HG03280 (cell line): Measurements from ENCODE around the gene COL5A1.

ENCODE experiments used
- ATAC-seq: cut with Tn5 transposase; IDR thresholded peaks from one replicate; pipeline ENCODE4 v1.9.1; 2021; ENCODE audit warnings: mild to moderate bottlenecking, moderate library complexity; ENCODE audit not compliant: unreplicated experiment

COL5A1 gene

DNA sequence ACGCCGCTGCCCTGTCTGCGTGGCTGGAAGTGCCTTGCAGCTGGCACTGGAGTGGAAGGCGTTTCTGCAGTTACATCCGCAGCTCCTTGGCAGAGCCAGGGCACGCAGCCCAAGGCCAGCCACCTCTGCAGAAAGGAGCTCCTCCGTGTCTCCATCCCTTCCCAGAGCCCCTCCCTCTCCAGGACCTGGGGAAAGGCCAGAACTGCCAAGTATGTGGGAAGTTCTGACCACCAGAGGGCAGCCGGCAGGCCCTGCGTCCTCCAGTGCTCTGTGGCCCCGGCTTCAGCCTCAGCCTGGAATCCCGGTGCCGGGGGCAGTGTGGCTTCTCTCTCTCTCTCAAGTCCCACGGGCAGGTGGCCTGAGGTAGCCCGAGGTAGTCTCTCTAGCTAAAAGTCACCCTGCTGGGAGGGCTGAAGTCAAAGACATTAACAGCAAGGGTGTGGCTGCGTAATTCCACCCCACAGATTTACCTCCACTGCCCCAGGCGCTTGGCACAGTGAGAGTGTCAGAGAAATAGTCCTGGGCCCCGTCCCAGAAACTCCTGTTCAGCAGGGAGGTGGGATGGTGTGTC, 137.3 kb downstream of the COL5A1 start:
- no peak for ATAC-seq

DNA sequence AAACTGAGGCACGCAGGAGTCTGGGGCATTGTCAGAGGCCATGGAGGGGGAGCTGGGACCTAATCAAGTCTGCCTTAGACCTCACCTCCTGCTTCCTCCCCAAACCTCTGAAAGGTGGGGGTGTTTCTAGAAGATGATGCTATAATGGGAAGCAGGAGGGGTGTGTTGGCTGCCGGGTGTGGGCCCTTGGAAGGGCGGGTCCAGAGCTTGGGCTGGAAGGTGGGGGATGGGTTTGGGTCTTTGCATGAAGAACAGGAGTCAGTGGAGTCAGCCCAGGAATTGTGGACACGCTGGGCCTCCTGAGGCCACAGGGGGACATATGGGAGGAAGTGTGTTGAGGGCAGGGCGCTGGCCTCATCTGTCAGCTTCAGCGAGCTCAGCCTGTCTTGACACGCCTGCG, 138.0 kb downstream of the COL5A1 start:
- no peak for ATAC-seq

DNA sequence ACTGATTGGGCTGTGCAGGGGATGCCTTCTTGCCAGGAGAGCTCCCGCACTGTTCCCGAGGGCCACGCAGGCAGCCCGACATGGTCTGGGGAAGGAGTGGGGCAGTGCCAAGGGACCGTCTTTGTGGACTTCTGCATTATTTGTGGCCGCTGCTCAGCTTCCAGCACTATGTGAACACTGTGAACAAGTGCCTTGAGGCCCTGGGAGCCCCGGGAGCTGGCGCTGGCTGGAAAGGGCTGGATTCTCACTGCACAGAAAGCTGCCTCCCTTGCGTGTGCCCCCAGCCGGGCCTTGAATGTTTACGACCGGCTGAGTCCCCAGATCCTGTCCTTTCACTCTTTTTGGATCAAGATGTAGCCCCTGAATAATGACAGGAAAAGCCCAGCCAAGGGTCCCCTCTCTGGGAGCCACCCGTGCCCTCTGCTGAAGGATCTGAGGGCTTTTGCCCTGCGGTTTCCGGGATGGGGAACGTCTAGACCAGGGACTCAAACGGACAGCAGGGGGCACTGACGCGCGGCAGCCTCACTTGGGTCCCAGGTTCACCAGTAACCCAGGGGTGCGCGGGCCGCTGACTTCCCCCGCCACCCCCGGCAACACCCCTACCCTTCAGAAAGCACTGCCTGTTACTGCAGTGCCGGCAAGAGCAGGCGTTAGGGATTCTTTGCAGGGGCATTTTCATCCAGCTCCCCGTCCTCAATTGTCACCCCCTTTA, 140.1 kb downstream of the COL5A1 start:
- ATAC-seq, result no peak

DNA sequence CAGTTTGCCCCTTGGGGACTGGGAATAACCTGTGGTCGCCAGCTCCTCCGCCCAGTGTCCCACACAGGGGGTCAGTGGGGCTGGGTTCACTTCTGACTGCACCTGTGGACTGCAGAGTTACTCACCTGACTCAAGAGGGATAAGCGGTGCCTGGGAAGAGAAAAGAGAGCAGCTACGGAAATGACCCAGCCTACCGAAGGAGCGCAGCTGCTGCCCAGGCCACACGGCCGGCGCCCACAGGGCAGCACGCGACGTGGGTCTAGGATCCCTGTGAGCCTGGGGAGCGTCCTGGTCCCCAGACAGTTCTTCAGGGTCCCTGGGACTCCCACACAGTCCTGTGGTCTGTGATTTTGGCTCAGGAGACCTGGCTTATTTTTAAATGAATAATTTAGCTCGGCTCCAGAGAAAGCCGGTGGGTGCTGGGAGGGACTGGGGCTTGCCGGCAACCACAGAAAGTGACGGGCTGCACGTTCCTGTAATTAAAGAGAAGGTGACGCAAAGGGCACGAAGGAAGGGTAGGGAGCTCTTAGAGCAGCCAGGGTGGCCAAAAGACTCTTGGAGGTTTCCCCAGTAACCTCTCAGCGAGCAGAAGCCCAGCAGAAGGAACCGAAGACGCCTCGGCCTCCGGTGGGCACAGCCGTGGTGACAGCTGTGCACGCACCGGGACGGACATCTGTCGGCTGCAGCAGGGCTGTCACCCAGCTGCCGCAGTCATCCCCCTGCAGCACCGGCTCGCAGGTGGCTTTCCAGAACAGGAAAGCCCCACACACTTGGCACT, 141.5 kb downstream of the COL5A1 start:
- ATAC-seq, result no peak

DNA sequence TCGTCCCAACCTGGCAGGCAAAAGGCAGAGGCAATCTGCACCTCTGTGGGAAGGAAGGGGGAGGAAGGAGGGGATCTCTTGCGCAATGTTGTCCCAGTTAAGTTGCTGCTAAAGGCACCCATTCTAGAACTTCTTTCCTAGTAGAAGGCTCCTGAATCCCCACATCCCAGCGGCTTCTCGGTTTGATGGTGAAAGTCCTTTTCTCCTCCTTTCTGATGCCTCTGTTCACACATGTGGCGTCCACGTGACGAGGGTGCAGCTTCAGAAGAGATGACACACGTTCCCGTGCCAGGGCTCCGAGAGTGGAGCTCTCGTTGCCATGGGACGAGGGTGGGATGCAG, 142.1 kb downstream of the COL5A1 start:
- ATAC-seq, result no peak

DNA sequence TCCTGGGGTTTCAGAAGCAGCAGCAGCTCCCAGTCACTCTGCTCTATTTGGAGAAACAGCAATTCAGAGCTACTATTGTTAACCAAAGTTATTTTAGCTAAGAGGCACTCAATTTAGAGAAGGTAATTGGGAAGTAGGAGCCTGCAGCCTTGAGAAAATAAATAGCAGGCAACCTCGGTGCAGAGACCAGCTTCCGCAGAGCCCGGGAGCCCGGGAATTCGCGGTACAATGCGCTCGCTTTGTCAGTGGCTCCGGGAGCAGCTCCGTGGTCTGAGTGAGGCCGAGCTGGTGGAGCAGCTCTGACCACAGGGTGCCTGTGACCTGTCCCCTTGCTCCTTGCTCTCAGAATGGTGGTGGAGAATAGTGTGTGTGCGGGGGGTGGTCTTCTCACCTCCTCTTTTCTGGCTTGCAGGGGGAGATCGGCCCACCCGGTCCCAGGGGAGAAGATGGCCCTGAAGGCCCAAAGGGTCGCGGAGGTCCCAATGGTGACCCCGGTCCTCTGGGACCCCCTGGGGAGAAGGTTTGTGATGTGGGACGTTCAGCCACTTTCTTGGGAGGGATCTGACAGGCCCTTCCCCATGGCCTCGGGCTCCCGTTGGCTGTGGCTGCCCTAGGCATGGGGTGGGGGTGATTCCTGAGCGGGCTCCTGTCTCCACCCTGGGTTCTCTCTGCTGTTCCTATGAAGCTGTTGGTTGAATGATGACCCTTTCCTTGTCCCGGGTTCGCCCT, 143.1 kb downstream of the COL5A1 start:
- no peak for ATAC-seq

DNA sequence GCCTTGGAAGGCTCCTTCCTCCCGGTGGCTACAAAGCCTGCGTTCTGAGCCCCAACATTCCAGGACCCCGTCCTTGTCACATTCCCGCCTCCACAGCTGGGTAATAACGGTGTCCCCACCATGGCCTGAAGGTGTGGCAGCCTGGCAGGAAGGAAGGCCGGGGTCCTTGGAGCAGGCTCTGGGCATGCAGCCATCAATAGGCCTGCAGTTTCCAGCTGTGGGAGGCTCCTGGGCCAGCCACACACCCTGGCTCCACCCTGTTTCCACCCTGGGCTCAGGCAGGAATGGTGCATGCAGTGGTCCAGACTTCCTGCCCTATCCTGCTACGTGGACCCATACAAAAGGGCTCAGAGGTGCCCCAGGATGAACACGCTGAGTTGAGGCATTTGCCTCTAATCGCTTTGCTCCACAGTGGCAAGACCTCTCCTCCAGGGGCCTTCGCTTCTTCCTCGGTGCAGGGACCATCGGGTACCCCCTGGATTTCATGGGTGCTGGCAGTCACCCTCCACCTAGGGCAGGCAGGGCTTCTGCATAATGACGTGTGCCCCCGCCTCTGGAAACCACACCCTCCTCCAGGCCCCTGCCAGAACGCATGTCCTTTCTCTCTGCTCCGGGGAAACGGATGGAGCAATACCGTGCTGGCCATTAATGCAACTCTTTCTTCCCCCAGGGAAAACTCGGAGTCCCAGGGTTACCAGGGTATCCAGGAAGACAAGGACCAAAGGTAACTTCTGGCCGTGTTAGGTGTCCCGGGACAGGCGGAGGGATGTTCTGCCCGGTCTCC, 143.9 kb downstream of the COL5A1 start:
- ATAC-seq, result no peak

DNA sequence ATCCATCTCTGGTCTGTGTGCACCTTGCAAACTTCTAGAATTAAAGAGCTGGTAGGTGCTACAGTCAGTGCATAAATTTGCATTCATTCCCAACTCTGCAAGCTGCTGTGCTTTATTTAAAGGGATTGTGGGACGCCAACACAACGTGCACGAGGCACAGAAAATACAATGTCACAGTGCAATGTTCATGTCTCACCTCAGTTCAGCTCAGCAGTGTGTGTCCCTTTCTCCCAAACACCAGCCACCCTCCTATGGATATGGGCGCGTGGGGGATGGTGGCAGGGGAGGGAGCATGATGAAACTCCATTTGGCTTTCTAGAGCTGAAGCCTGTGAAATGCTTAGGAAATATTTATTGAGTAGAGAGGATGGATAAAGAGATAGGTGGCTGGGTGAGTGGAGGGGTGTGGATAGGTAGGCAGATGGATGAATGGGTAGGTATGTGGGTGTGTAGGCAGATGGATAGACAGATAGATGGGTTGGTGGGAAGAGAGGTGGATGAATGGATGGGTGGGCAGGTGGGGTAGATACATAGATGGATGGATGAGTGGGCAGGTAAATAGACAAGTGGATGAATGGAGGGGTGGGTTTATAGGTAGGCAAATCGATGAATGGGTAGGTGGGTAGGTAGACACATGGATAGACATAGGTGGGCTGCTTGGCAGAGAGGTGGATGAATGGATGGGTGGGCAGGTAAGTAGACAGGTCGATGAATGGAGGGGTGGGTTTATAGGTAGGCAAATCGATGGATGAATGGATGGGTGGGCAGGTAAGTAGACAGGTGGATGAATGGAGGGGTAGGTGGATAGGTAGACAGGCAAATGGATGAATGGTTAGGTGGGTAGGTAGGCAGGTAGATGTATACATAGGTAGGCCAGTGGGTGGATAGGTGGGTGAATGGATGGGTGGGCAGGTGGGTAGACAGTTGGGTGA, 146.3 kb downstream of the COL5A1 start:
- ATAC-seq, result no peak

DNA sequence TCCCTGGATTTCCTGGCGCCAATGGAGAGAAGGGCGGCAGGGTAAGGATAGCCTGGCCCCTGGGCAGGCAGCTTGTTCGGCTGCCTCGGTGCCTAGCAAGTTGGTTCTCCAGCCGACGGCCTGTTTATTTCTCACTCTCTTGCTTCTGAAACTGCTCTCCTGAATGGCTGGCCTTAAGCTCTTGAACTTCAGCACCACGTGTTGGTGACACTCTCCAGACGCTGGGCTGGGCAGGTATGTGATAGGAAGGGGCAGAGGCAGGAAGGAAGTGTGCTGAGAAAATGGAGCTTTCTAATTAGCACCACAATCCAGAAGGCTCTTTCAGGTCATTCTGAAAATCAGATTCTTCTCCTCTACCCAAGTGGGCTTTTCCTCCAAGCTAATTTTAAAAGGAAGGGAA, 147.6 kb downstream of the COL5A1 start:
- no peak for ATAC-seq

DNA sequence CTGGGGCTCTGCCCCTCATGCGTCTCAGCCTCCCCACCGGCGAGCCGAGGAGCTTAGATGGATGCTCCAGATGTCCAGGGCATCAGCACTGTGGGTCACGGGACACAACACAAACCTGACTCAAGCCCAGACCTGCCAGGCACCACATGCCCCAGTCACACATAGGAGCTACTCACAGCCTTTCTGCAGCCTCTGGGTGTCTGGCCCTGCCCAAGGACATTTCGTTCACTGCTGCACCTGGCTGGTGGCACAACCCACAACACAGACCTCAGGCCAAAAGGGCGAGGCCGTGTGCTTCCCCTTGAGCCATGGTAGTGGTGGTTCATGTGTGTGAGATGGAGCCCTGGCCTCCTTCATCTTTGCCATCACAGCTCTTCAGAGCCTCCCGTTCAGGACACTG, 149.4 kb downstream of the COL5A1 start:
- ATAC-seq, result no peak

DNA sequence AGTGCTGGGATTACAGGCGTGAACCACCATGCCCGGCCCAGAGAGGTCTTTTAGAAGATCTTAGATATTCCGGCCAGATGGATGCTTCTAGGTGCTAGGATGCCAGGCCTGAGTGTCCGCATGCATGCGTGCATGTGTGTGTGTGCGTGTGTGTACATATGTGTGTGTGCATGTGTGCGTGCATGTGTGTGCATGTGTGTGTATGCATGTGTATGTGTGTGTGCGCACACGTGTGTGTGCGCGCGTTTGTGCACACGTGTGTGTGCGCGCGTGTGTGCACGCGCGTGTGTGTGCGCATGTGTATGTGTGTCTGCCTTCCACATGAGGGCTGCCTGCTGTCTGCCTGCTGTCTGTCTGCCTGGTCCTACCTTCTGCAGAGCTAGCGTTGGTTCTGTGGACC, 151.0 kb downstream of the COL5A1 start:
- ATAC-seq, result no peak

DNA sequence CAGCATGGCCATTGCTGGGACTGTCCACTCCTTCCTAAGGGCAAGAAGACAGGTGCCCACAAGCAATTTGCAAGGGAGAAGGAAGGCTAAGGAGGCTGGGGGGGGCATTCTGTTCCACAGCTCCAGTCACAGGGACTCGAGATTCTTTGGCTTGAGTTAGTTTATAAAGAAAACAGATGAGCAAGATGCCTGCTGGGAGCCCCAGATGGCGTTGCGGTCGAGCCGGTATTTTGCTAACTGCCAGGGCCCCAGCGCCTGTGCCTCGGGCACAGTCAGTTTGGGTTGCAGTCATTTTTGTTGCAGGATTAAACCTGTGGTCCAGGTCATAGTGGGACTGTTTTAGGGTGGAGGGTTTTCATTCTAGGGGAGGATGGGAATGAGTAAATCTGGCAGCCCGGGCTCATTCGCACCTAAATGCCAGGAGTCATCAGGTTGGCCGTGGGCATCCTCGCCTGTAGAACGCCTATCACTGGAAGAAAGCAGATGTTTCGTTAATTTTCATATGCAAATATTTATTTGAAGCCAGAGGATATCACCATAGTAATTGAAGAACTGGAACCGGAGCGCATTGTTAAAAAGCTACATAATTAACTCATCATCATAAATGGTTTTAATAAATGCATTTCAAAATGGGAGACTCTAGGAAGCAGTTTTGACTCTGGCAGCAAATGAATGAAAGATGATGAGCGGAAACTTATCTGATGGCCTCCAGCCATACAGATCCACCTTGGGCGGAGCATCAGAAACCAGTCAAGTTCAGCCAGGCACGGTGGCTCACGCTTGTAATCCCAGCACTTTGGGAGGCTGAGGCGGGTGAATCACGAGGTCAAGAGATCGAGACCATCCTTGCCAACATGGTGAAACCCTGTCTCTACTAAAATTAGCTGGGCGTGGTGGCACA, 151.9 kb downstream of the COL5A1 start:
- no peak for ATAC-seq

DNA sequence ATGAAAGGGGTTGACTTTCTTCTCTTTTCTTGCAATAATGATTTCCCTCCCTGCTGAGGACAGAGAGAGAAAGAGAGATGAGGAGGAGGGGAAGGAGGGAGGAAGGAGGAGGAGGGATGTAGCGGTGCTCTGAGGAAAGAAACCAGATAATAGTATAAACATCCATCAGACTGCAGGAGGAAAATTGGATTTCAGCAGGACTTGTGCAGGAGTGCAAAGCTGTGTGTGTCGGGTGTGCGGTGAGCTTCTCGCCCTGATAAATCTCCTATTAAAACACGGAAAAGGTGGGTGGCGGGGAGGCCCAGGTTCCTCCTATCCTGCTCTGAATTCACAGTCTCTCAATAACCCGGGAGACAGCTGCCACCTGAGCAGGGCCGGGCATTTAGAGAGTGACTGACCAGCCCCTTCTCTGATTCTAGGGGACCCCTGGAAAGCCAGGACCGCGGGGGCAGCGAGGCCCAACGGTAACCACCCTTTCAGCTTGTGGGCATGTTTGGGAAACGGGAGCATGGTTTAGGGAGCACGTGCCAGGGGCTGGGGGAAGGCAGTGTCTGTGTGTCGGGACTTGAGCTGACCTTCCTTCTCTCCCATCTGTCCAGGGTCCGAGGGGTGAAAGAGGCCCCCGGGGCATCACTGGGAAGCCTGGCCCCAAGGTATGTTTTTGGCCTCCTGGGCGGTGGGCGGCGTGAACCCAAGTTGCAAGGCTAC, 153.2 kb downstream of the COL5A1 start:
- ATAC-seq, result no peak

DNA sequence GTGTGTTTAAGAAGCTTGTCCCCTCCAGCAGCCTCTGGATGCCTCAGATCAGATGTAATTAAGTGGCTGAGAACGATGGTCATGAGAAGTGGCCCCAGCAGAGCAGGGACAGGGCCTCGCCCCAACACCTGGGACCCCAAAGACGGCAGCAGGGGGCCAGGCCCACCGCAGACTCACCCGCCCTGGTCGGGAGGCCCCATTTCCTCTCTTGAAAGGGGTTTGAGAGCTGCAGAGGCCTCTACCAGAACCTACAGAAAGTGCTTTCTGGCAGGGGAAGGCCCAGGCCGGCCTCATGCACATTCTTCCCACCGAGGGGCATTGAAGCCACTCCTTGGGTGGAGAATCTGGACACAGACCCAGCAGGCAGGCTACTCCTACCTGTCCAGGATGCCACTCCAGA, 153.8 kb downstream of the COL5A1 start:
- no peak for ATAC-seq

DNA sequence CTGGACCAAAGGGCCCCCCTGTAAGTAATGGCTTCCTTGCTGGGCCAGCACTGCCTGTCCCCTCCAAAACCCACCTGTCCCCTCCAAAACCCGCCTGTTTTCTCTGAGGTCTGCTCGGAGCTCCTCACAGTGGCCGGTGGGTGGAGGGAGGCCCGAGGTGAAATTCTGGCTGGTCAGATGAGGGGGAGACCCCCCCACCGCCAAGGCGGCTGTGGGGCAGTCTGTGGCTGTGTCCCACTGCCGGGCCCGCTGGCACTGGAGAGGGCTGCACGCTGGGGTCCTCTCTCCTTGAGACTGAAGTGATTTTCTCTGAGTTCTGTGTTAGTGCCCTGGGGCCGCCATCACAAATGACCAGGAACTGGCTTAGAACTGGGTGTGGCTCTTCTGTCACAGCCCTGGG, 155.3 kb downstream of the COL5A1 start:
- no peak for ATAC-seq

DNA sequence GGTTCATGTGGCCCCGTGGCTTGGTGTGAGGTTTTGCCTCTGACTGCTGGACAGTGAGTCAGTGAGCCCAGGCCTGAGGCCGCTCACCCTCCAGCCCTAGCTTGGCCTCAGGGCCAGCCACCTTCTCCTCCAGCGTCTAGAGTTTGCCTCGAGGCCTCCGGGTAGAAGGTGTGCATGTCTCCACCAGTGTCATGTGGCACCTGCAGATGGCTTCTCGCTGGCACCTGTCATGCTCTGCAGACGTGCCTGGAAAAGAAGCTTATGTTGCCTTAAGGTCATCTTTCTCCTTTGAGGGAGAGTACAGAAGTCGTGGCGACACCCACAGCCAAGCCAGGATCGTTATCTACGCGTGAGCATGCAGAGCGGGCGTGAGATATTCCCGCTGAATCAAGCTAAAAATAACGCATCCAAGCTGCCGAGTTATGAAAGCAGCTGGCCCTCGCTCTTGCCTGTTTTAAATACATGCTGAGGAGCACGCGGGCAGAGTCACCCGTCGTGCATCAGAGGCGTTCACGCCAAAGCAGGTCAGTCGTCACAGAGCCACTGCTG, 159.3 kb downstream of the COL5A1 start:
- ATAC-seq, result no peak

DNA sequence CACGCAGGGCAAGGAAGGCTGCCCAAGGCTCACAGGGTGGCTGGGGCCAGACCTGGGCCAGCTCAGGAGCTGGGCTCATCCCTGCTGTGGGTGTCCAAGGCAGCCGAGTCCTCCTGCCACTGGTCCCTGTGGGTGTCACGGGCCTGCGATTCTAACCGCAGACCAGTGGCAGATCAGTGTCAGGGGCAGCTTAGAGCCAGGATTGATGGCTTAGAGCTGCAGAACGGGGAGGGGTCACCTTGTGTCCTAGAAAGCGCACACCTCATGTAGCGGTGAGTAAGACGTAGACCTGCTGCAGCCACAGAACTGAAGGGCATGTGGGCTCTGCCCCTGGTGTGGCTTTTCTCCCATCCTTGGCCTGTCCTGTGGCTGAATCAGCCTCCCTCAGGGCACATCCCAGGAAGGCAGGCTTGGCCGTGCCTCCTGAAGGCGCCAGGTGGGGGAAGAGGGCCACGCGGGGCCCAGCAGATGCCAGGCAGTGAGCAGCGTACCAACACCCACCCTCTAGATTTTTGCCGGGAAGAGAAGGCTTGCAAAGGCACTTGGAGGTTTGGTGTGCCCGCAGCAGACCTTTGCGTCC, 160.7 kb downstream of the COL5A1 start:
- no peak for ATAC-seq

DNA sequence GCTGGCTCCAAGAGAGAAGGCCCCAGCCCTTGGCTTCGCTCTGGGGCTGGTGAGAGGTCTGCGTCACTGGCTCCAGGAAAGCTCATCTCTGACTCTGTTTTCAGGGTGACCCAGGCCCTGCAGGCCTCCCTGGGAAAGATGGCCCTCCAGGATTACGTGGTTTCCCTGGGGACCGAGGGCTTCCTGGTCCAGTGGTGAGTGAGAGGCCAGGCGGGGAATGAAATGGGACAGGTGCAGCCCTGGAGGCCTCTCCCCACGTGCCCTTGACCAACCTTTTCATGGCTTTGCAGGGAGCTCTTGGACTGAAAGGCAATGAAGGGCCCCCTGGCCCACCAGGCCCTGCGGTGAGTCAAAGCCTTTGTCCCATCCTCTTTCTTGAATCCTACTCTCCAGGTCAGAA, 163.3 kb downstream of the COL5A1 start:
- no peak for ATAC-seq
